ENCODE measurements around the gene ZNF516.

- no peak for TF ChIP-seq CTCF (IDR thresholded peaks at IDR 0.05)
- no peak for TF ChIP-seq POLR2A (IDR thresholded peaks at IDR 0.05)
- TF ChIP-seq POLR2AphosphoS5 (IDR thresholded peaks at IDR 0.05), result no peak
Measured at GRCh38 chr18:76507830-76508385, 12.9 kb upstream of the ZNF516 start.
